Esophagus squamous epithelium (tissue), 5 donors: Measurements from ENCODE around the gene ARRDC3. TPM values are rescaled to one million over a fixed set of nuclear protein-coding genes. Genes with fewer than 3 reads are reported as not detected.

Experiments used
- DNase-seq: peaks from one replicate; lab custom pipeline; 2025; lab: John Stamatoyannopoulos, UW
- H3K27ac ChIP-seq, 4 donors: fragments of 200-600 bp; sonication (generic); one replicate each; pipeline ENCODE4 v1.5.1; 2016 to 2019; ENCODE audit warnings: mild to moderate bottlenecking in 1 of 4
- H3K27me3 ChIP-seq, 4 donors: fragments of 200-600 bp; sonication (generic); 1 replicate in 3 of 4; 2 replicates in 1 of 4; pipeline versions ENCODE4 v1.5.1 to v1.6.0; 2017 to 2021; ENCODE audit warnings: antibody characterized with exemption in 1 of 4
- H3K36me3 ChIP-seq, 3 donors: fragments of 200-600 bp; sonication (generic); one replicate each; pipeline ENCODE4 v1.5.1; 2016 to 2019
- H3K4me1 ChIP-seq, 3 donors: fragments of 200-600 bp; sonication (generic); one replicate each; pipeline ENCODE4 v1.5.1; 2017 to 2019
- H3K4me3 ChIP-seq, 4 donors: fragments of 200-600 bp; sonication (generic); 1 replicate in 3 of 4; 2 replicates in 1 of 4; pipeline ENCODE4 v1.5.1; 2016 to 2019; ENCODE audit warnings: mild to moderate bottlenecking in 2 of 4, moderate library complexity in 1 of 4
- H3K9me3 ChIP-seq, 3 donors: fragments of 200-600 bp; sonication (generic); one replicate each; pipeline ENCODE4 v1.5.1; 2016 to 2019
- POLR2A ChIP-seq, 4 donors: fragments of 450-650 bp; IDR thresholded peaks; one replicate each; pipeline ENCODE4 v1.6.1; 2017; ENCODE audit warnings: antibody characterized with exemption in 4 of 4, mild to moderate bottlenecking in 4 of 4, moderate library complexity in 3 of 4
- WGBS, 2 donors: methylation state at CpG; one replicate each; pipeline ENCODE4 v1.1.5; 2018; 5-methylcytosine and 5-hydroxymethylcytosine counted together
- intact Hi-C: fragments of 100-400 bp; cut with DNase I; formaldehyde crosslinking; loops from one replicate; pipeline ENCODE4 v1.15.0; 2022
- total RNA-seq, 4 donors: library from RNA; depleted of rRNA; stranded (reverse); fragments of >200 nt; gene quantifications; one replicate each; pipeline ENCODE4 v1.1.0, GENCODE V29; 2016
- TF ChIP-seq, protein P1 (sequence below), 6 experiments: fragments of 450-650 bp in 4 of 6; fragments of 200-600 bp in 2 of 6; sonication (generic) in 2 of 6; IDR thresholded peaks; one replicate each; pipeline ENCODE4 v1.5.1; 2016 to 2019; ENCODE audit warnings: antibody characterized with exemption in 6 of 6, mild to moderate bottlenecking in 4 of 6, moderate library complexity in 4 of 6
- donor health status: DM: yes; HTN: yes; CAD: no.

Gene ARRDC3
- total RNA-seq, 4 donors from 2014 or later: 35.4 to 64.8 (median 54.7) TPM

- WGBS, 2 donors: 56 to 62% methylated on average over 1 of the region's 1 CpG
- Histone ChIP-seq H3K27ac (no peak overlapping the region), H3K4me3 (no peak overlapping the region), H3K27me3 (no peaks in the 10 kb centered on the region), H3K36me3 (peaks cover 7 to 82% (median 14%) of the 10 kb centered on the region in 3 donors), H3K9me3 (no peaks in the 10 kb centered on the region), H3K4me1 (peaks cover 0 to 39% (median 0%) of the 10 kb centered on the region in 3 donors)
- TF ChIP-seq, protein P1, sequence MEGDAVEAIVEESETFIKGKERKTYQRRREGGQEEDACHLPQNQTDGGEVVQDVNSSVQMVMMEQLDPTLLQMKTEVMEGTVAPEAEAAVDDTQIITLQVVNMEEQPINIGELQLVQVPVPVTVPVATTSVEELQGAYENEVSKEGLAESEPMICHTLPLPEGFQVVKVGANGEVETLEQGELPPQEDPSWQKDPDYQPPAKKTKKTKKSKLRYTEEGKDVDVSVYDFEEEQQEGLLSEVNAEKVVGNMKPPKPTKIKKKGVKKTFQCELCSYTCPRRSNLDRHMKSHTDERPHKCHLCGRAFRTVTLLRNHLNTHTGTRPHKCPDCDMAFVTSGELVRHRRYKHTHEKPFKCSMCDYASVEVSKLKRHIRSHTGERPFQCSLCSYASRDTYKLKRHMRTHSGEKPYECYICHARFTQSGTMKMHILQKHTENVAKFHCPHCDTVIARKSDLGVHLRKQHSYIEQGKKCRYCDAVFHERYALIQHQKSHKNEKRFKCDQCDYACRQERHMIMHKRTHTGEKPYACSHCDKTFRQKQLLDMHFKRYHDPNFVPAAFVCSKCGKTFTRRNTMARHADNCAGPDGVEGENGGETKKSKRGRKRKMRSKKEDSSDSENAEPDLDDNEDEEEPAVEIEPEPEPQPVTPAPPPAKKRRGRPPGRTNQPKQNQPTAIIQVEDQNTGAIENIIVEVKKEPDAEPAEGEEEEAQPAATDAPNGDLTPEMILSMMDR (IDR thresholded peaks at IDR 0.05): no peak
- no peak for TF ChIP-seq POLR2A (IDR thresholded peaks at IDR 0.05)
- no peak for DNase-seq
- intact Hi-C loops: no loop called here
These were observed 13.6 kb downstream of the ARRDC3 start for GRCh38 chr5:91369480-91369879.

- Histone ChIP-seq H3K9me3 (no peaks in the 10 kb centered on the region), H3K4me3 (no peak overlapping the region), H3K27me3 (no peaks in the 10 kb centered on the region), H3K4me1 (peaks cover 0 to 27% (median 0%) of the 10 kb centered on the region in 3 donors), H3K36me3 (peaks cover 7 to 68% (median 11%) of the 10 kb centered on the region in 3 donors), H3K27ac (no peak overlapping the region)
- intact Hi-C loops: no loop called here
- no peak for TF ChIP-seq POLR2A (IDR thresholded peaks at IDR 0.05)
- TF ChIP-seq, protein P1 (IDR thresholded peaks at IDR 0.05): no peak
- 91 to 96% methylated on average over 8 of the region's 8 CpGs for WGBS, 2 donors
- DNase-seq: no peak
These were observed 15.0 kb downstream of the ARRDC3 start for GRCh38 chr5:91367908-91368648.

- no peaks in the 10 kb centered on the region for H3K27me3 ChIP-seq
- H3K27ac ChIP-seq: no peak overlapping the region
- H3K4me3 ChIP-seq: no peak overlapping the region
- peaks cover 0 to 20% (median 0%) of the 10 kb centered on the region in 3 donors for H3K4me1 ChIP-seq
- H3K36me3 ChIP-seq: peaks cover 3 to 61% (median 11%) of the 10 kb centered on the region in 3 donors
- no peak for TF ChIP-seq POLR2A (IDR thresholded peaks at IDR 0.05)
- TF ChIP-seq, protein P1 (IDR thresholded peaks at IDR 0.05): no peak
- no peaks in the 10 kb centered on the region for H3K9me3 ChIP-seq
- intact Hi-C loops: no loop called here
- no peak for DNase-seq
These were observed 15.8 kb downstream of the ARRDC3 start for GRCh38 chr5:91367344-91367743.

- intact Hi-C loops: no loop called here
- 89 to 100% methylated on average over 1 of the region's 1 CpG for WGBS, 2 donors
- H3K4me1 ChIP-seq: peaks cover 0 to 13% (median 0%) of the 10 kb centered on the region in 3 donors
- no peaks in the 10 kb centered on the region for H3K27me3 ChIP-seq
- no peaks in the 10 kb centered on the region for H3K9me3 ChIP-seq
- TF ChIP-seq POLR2A (IDR thresholded peaks at IDR 0.05): no peak
- TF ChIP-seq, protein P1 (IDR thresholded peaks at IDR 0.05): no peak
- no peak for DNase-seq
- peaks cover 3 to 53% (median 11%) of the 10 kb centered on the region in 3 donors for H3K36me3 ChIP-seq
- no peak overlapping the region for H3K4me3 ChIP-seq
- H3K27ac ChIP-seq: no peak overlapping the region
These were observed 16.6 kb downstream of the ARRDC3 start for GRCh38 chr5:91366551-91366950.

DNA sequence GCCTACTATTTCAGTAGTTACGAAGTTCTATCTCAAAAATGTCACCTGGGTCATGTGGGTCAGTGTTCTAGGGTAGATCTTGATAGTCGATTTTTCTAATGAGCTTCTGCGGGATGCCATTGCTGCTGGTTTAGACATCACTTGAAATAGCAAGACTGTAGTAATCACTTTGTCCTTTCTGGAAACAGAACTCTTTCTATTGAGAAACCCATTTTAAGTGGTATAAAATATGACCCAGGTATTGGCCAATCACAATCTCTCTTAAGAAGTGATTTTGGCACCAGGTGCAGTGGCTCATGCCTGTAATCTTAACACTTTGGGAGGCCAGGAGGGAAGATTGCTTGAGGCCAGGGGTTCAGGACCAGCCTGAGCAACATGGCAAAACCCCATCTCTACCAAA is 17.6 kb downstream of the ARRDC3 start:
- Histone ChIP-seq H3K27me3 (no peaks in the 10 kb centered on the region), H3K4me3 (no peak overlapping the region), H3K9me3 (no peaks in the 10 kb centered on the region), H3K4me1 (peaks cover 0 to 13% (median 0%) of the 10 kb centered on the region in 3 donors), H3K36me3 (peaks cover 0 to 43% (median 10%) of the 10 kb centered on the region in 3 donors), H3K27ac (no peak overlapping the region)
- no peak for DNase-seq
- TF ChIP-seq, protein P1 (IDR thresholded peaks at IDR 0.05): no peak
- TF ChIP-seq POLR2A (IDR thresholded peaks at IDR 0.05): no peak
- intact Hi-C loops: no loop called here
- 88 to 94% methylated on average over 3 of the region's 3 CpGs for WGBS, 2 donors
